MM.1S (cell line): Measurements from ENCODE around the gene RAB11A.

ENCODE experiments used
- CTCF ChIP-seq: fragments of 300-600 bp; sonication (generic); IDR thresholded peaks from 2 replicates; pipeline ENCODE4 v1.5.1; 2016; ENCODE audit warnings: antibody characterized with exemption, low read length, mixed read lengths
- EZH2phosphoT487 ChIP-seq: fragments of 300-600 bp; sonication (generic); IDR thresholded peaks from 2 replicates; pipeline ENCODE4 v1.6.1; 2018; ENCODE audit warnings: antibody characterized with exemption, low read length

- TF ChIP-seq CTCF (no peak), EZH2phosphoT487 (no peak)
Measured at GRCh38 chr15:65857718-65858402, 11.4 kb upstream of the RAB11A start.
